Left lobe of liver (tissue), 2 donors: Measurements from ENCODE around the gene RNU6-7. TPM values are rescaled to one million over a fixed set of nuclear protein-coding genes. Genes with fewer than 3 reads are reported as not detected.

ENCODE experiments used
- ATAC-seq: fragments of 200-7000 bp; cut with Tn5 transposase; one replicate; pipeline ENCODE4 v1.9.1; 2020; ENCODE audit warnings: mild to moderate bottlenecking, moderate library complexity
- DNase-seq: peaks from one replicate; pipeline ENCODE4 v3.0.0-alpha.2; 2020; ENCODE audit warnings: low spot score
- total RNA-seq: library from RNA; stranded (reverse); gene quantifications from one replicate; pipeline ENCODE4 v1.2.1, GENCODE V29; 2021
- donor health status: DM: no; HTN: no; CAD: no; lungs with moderate emphysema.
- donor health status: DM: no; HTN: yes; CAD: no.

RNU6-7 gene
- not detected for total RNA-seq

GRCh38 chr14:32201816-32202490, at the start of gene RNU6-7:
RNU6-7 (plus strand) TSS chr14:32202045.
- ATAC-seq (no peak), DNase-seq (no peak)

- no peak for ATAC-seq
Measured at GRCh38 chr14:32166029-32166428, 35.8 kb upstream of the RNU6-7 start.

GRCh38 chr14:32166924-32167323, 34.9 kb upstream of the RNU6-7 start:
- DNase-seq (no peak), ATAC-seq (no peak)

More at GRCh38 chr14:32166029-32166428, 35.8 kb upstream of the RNU6-7 start:
- no peak for DNase-seq

- no peak for ATAC-seq
Measured at GRCh38 chr14:32167907-32168306, 33.9 kb upstream of the RNU6-7 start.

DNA sequence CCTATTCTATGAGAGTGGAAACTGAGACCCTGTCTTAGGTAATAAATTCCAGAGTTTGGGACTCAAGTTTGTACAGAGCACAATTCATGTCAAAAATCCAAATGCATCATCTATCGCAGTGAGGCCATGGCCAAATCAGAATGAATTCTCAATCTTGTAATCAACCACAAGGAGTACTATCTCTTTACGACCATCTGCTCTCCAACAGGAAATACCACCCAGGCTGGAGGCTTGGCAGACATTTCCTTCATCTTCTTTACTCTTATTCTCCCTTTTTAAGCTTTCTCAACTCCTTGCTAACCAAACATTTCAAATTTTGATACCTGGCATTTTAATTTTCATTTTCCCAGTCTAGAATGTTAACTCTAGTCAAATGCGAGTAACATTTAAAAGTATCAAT, 32.7 kb upstream of the RNU6-7 start:
- no peak for DNase-seq
- no peak for ATAC-seq

More at GRCh38 chr14:32167907-32168306, 33.9 kb upstream of the RNU6-7 start:
- DNase-seq = no peak

DNA sequence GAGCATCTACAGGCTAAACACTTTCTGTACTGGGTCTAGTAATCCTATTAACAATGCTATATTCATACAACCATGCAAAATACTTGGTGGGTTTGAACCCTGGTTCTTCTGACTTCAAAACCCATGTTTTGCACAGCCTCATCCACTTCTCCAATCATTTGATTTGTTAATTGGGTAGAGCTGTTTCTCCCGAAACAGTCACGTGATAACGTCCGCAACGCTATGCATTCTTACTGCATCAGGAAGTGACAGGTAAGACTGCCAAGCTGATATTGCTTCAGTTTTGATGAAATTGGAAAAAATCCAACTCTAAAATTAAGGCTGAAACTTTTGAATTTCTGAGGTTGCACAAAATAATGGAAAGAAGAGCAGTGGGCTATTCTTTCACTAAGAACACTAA, 30.4 kb upstream of the RNU6-7 start:
- DNase-seq (no peak), ATAC-seq (no peak)

- no peak for ATAC-seq
Measured at GRCh38 chr14:32183151-32184058, 18.4 kb upstream of the RNU6-7 start.

GRCh38 chr14:32185097-32185496, 16.7 kb upstream of the RNU6-7 start:
- DNase-seq (no peak), ATAC-seq (no peak)

More at GRCh38 chr14:32183151-32184058, 18.4 kb upstream of the RNU6-7 start:
- no peak for DNase-seq

GRCh38 chr14:32186248-32186647, 15.6 kb upstream of the RNU6-7 start:
- no peak for ATAC-seq
- no peak for DNase-seq

GRCh38 chr14:32189811-32190210, 12.0 kb upstream of the RNU6-7 start:
- DNase-seq (no peak), ATAC-seq (no peak)

DNA sequence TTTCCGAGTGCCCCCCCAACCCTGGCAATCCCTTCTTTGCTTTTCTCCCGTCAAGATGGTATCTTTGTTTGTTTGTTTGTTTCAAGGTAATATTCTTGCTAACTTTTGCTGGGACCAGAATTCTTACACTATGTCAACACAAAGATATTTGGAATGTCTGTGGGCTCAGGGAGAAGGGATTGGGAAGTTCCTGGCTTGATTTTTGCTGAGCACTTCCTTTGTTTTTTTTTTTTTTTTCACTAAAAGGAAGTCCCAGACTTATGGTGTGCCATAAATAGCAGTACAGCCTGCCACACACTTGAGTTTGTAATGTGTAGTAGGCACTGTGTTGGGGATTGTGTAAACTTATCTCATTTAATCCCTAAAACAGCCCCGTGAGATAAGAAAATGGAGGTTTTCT, 11.2 kb upstream of the RNU6-7 start:
- ATAC-seq = no peak

DNA sequence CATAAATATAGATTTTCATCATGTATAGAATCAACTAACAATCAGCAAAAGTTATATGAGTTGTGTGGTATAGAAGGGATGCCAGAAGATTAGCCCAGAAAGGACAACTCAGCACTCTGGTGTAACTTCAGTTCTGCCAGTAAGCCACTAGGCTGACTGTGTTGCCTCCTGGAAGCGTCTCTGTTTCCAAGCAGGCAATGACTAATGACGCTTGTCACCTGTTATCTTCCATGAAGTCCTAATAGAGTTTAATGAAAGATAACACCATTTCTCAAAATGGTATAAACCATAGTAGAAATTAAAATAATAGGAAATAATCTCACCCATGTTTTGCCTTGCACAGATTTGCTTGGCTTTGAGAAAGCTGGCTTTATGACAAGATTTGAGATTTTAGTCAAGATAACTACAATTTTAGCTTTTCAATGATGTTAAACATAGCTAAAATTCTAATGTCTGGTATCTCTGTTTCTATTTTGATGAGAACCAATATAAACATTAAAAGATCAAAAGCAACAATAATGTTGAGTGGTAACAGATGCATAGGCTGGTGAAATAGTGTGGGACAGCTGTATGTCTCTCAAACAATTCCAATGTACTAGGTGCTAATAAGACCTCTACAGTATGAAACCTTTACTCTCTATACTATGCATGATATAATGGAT, 9.0 kb upstream of the RNU6-7 start:
- no peak for DNase-seq
- no peak for ATAC-seq

More for the DNA sequence above, 11.2 kb upstream of the RNU6-7 start:
- DNase-seq = no peak

DNA sequence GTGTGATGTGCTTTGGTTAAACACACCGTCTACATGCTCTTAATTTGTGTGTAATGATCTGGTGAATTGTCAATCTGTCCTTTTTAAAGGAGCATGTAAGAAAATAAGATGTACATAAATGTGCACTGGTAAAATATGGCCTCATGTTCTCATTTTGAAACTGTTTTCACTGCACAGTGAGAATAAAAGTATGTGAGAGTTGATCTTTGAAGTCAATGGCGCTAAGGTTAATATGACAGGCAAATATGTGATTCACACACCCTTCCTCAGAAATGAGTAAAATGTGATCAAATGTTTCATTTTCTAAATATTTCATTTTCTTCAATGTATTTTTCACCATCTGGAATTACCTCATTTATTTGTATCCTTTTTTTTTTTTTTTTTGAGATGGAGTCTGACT, 8.3 kb upstream of the RNU6-7 start:
- ATAC-seq = no peak
- no peak for DNase-seq

- DNase-seq (no peak), ATAC-seq (no peak)
Measured at GRCh38 chr14:32195636-32196035, 6.2 kb upstream of the RNU6-7 start.

DNA sequence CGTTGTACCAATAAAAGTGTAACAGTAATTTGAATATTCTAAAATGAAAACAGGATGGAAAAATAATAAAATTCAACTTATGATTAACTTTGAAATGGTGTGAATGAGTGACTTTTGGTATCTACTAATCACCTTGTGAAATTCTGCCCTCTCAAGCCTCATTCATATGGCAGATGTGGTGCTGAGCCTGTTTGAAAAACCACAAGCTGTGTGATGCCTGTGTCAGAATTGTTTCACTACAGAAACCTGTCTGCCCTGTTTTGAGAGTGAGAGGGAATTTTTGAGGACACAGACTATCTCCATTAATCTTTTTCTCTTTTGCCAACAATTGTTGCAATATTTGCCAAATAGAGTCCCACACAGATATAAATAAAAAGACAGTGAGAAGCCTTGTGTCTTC, 3.9 kb upstream of the RNU6-7 start:
- no peak for DNase-seq
- no peak for ATAC-seq

DNA sequence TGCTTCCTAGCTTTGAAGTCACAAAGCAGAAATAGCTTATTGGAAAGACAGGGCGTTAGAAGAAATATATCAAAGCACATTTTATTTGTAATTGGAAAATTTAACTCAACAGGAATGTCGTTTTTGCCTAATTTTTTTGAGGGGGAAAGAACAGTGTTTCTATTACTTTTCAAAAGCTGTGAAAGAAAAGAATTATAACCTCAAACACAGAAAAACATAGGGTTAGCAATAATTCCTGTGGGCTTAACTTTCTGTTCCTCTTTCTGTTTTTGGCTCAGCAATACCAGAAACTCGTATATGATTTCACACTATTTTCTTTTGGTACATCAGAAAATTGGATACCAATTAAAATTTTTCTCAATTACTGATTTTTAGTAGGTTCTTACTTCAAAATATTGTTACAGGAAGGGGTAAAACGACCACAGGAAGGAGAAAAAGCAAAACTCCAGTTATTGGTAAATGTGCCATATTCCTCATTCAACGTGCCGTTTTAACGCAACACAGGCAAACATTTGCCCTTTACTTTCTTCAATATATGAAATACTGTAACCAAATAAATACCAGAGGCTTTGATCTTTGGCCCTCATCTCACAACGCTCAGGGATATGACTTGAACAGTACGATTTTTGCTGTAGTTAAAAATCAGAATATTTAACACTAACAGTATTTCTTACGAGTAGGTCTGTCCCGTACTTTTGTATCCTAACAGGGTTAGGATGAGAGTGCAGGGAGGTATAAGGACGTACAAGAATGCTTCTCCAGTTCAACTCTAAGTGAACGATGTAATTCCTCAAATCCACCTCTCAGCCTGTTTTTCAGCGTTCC, 1.3 kb upstream of the RNU6-7 start:
- no peak for ATAC-seq
- DNase-seq = no peak

DNA sequence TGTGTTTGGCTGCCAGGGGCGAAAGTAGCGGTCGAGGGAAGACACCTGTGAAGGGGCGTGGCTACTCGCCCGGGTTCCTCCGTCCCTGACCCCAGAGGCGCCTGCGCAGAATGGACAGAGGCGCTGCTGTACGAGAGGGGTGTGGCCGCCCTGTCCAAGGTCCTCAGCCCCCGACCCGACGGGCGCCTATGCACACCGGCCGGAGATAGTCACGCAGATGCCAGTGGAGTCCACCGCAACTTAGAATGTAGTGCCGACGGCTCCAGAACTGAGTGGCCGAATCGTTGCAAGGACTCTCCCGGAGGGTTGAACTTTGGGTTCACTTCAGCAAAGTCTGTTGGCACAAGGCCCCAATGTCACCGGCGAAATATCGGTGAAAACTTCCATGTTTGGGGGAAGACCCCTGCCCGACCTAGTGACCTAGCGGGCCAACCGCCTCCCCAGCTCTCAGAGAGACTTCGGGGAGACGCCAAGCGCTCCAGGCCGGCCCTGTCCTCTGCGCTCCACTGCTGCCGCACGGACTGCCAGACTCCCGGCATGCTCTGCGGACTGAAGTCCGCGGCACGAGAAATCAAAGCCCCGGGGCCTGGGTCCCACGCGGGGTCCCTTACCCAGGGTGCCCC, 541 bp upstream of the RNU6-7 start:
- ATAC-seq = peak; percentile 81
- peak; percentile 97 for DNase-seq

GRCh38 chr14:32202491-32202997, 699 bp downstream of the RNU6-7 start:
- DNase-seq (no peak), ATAC-seq (no peak)

DNA sequence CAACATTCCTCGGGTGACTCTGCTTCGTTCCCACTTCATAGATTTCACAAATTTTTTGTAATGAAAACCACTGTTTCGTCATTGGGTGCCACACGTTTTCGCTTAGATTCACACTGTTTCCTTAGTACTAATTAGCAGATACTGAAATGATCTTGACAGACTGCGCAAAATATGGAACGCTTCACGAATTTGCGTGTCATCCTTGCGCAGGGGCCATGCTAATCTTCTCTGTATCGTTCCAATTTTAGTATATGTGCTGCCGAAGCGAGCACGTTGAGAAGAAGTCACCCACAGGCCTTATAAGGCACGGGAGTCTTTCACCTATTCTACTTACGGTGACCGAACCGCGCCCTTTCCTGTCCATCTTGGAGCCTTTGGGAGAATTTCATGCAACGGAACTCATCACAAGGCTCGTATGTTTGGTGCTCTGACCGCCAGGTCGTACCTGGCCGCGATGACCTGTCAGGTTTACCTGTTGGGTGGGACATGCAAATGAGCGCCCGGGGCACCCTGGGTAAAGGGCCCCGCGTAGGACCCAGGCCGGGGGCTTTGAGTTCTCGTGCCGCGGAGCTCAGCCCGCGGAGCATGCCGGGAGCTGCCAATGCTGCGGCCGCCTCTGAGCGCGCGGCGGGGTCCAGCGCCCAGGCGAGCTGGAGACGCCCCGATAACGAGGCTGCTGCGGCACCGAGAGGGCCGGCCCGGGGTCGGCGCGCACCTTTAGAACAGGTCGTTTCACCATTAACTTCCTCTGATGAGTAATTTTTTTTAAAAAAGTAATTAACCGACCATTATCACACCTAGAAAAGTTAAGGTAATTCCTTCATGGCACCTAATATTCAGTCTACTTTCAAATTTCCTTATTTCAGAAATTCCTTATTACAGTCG, 1.4 kb downstream of the RNU6-7 start, which contains the start of gene RNU6-8:
RNU6-8 (minus strand) TSS at position 272 of the 885 bp plus-strand sequence.
- peak; percentile 81 for ATAC-seq
- peak; percentile 93 for DNase-seq
